CD4-positive, alpha-beta T cell treated with Interleukin-21 for 1 hour (primary cell): ENCODE results near the gene ZNF490.
"Not testable (repeated sequence)": the region's sequence is repeated elsewhere in the genome, so short reads cannot be mapped to it uniquely, and the experiment has no call there.

Experiments
- DNase-seq: peaks from one replicate; pipeline ENCODE4 v3.0.0-alpha.2; 2020

Gene ZNF490

DNA sequence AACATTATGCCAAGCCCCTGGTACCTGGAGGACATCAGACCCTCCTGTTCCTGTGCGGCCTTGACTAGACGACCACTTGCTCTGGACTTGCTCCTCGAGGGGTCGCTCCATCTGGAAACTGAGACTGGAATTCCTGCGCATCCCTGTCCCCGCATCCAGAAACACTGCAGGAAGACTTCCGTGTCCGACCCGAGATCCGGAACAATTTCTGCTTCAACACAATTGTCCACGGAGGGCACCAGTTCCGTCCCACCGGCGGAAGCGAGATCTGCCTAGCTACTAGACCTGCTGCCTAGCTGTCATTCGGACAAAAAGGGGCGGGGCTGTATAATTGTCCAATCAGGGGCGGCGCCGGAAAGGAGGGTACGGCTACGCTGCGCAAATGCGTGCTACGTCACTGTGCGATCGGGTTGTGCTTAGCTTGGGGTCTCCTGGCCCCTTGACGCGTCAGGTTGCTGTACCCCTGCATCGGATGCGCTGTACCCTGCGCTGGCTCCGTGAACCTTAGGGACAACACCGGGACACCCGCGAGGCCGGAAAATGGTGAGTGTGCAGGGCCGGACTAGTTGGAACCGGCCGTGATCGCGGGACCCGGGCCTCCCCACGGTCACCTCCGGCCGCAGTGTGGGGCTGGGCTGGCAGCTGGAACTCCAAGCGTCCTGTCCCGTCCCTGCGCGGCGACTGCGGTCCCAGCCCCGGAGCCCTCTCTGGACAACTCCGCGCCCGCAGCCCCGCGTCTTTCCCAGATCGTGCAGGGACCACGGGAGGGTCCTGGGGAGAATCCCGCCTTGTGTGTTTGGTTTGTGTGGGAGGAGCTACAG, at the start of gene ZNF490, which contains the start of gene ZNF791:
Gene ZNF490, minus strand, starts transcription at position 274 of the 821 bp plus-strand sequence. Its CDS starts 133 bp downstream, at position 141.
Gene ZNF791, plus strand, starts transcription at position 381 of the 821 bp plus-strand sequence. Its CDS starts 160 bp downstream, at position 541.
- DNase-seq: peak; percentile 98

GRCh38 chr19:12657966-12658365, 47.4 kb upstream of the ZNF490 start:
- no peak for DNase-seq

- DNase-seq: no peak
Observed at GRCh38 chr19:12656899-12657571, 46.4 kb upstream of the ZNF490 start.

DNA sequence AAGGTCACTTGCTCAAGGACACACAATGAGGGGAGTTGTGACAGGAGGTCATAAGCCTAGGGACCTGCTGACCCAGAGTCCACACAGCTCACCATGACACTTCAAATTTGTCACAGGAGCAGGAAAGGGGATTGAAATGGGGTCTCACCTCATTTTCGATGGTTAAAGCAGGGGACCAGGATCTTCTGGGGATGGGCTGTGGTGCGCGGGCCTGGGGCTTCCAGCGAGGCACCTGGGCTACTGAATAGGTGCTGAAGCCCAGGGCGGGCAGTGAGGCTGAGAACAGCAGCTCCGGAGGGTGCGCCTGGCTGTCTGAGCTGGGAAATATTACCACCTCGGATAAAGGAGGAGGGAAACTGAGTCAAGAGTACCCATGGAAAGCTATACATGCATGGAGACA, 44.9 kb upstream of the ZNF490 start:
- DNase-seq: no peak

DNA sequence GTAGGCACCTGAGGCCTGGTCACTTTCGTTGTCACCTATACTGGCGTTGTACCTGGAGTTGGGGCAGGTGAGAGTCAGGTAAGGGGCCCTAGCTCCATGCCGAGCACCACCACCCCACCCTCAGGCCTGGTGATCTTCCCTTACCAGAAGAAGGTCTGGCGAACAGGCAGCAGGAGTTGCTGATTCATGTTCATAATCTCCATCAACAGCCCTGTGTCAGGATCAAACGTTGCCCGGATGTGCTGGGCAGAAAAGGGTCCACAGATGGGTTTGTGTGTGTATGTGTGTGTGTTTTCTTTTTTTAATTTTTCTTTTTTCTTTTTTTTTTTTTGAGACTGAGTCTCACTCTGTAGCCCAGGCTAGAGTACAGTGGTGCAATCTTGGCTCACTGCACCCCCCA, 41.6 kb upstream of the ZNF490 start:
- DNase-seq: no peak

- DNase-seq: no peak
Observed at GRCh38 chr19:12649941-12650340, 39.3 kb upstream of the ZNF490 start.

- no peak for DNase-seq
Observed at GRCh38 chr19:12648088-12648487, 37.5 kb upstream of the ZNF490 start.

DNA sequence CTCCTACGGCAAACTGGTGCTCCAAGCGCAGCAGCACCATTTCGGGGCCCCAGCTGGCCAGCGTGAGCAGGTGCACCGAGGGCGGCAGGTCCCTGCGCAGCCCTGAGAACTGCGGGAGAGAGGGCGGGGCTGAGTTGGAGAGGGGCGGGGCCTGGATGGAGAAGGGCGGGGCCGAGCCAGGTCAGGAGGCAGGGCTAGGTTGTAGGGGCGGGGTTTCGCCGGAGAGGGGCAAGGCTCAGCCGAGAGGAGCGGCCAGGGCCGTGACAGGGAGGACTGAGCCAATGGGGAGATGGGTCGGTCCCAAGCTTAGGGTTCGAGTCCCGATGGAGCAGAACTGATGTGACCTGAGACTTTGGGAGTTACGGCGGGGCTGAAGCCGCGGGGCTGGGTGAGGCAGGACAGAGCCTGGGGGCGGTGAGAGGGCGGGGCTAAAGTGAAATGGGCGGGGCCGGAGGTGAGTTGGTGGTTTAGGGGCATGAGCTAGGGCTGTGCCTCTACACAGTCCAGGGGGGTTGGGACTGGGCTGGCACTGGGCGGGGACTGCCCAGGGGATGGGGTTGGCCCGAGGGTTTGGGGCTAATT, 37.0 kb upstream of the ZNF490 start:
- DNase-seq: peak; percentile 39

DNA sequence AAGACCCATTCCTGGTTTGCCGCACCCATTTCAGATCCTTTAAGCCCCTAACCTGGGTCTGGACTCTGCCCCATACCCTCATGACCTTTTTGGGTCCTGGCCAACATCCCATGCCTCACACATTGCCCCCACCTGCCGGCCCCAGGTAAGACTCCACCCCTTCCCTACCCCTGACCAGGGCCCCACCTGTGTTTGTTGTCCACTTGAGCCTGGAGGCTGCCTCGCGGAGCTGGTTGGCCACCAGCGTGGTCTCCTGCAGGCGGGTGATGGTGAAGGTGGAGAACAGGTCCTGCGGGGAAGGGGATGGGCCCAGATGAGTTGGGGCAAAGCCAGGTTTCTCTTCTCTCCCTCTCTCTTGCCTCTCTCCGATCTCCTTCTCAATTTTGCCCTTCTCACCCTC, 36.4 kb upstream of the ZNF490 start:
- DNase-seq: no peak

- no peak for DNase-seq
Observed at GRCh38 chr19:12646551-12646950, 35.9 kb upstream of the ZNF490 start.

- not testable (repeated sequence) for DNase-seq
Observed at GRCh38 chr19:12643716-12644115, 33.1 kb upstream of the ZNF490 start.

DNA sequence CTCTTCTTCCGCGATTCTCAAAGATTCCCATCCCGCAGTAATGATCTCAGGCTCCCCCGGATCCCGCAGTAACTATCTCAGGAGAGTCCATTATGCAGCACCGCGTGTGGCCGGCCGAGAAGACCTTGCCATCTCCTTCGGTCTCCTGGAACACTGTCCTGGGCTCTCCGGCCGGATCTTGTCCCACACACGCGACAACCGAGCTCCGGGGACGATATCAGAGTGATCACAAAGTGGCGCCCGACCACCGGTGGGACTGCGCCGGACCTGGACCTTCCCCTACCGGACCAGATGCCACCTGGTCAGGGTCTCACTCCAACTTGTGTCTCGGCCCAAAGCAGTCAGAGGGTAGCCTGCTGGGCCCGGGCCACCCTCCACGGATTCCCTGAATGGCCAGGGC, 31.9 kb upstream of the ZNF490 start:
- DNase-seq: no peak

DNA sequence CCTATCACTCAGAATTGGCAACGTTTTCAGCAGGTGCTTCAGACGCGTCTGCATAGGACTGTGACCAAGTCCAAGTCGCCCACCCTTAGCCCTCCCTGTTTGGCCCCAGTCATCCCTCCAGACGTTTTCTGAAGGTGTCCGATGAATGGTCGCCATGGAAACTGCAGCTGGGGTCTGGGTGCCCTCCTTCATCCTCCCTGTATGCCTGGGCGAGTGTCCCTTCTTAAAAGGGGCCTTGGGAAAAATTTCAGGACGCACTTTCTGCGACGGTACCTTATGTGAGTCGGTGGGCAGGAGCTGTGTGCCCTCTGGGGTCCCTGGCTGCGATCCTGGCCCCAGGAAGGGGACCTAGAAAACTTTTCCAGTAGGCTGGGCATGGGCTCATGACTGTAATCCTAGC, 30.8 kb upstream of the ZNF490 start:
- DNase-seq: no peak

GRCh38 chr19:12639901-12640613, 29.4 kb upstream of the ZNF490 start:
- peak; percentile 87 for DNase-seq

DNA sequence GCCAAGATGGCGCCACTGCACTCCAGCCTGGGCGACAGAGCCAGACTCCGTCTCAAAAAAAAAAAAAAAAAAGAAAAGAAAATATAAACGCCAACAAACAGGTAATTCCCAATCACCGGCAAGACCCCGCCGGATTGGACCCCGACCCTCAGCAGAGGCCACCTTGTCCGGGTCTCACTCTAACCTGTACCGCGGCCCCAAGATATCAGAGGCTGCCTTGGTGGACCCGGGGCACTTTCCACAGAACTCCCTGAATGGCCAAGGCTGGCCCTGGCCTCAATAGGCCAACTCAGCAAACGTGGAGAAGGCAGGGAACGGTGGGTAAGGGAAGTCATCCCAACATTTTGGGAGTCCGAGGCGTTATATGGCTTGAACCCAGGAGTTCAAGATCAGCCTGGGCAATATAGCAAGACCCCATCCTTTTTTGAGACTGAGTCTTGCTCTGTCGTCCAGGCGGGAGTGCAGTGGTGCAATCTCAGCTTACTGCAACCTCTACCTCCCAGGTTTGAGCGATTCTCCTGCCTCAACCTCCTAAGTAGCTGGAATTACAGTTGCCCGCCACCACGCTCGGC, 28.1 kb upstream of the ZNF490 start:
- DNase-seq: no peak

DNA sequence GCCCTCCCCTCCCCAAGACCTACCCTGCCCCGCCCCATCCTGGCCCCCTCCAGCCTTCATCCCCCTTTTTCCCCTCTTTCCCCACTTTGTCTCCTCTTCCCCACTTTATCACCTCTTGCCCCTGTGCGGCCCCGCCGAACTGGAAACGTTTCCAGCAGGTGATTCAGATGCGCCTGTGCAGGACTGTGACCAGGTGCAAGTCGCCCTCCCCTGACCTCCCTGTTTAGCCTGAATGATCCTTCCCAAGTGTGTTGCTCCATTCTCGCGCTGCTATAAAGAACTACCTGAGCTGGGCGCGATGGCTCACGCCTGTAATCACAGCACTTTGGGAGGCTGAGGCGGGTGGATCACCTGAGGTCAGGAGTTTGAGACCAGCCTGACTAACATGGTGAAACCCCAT, 26.0 kb upstream of the ZNF490 start:
- no peak for DNase-seq

- no peak for DNase-seq
Observed at GRCh38 chr19:12629215-12629614, 18.6 kb upstream of the ZNF490 start.

DNA sequence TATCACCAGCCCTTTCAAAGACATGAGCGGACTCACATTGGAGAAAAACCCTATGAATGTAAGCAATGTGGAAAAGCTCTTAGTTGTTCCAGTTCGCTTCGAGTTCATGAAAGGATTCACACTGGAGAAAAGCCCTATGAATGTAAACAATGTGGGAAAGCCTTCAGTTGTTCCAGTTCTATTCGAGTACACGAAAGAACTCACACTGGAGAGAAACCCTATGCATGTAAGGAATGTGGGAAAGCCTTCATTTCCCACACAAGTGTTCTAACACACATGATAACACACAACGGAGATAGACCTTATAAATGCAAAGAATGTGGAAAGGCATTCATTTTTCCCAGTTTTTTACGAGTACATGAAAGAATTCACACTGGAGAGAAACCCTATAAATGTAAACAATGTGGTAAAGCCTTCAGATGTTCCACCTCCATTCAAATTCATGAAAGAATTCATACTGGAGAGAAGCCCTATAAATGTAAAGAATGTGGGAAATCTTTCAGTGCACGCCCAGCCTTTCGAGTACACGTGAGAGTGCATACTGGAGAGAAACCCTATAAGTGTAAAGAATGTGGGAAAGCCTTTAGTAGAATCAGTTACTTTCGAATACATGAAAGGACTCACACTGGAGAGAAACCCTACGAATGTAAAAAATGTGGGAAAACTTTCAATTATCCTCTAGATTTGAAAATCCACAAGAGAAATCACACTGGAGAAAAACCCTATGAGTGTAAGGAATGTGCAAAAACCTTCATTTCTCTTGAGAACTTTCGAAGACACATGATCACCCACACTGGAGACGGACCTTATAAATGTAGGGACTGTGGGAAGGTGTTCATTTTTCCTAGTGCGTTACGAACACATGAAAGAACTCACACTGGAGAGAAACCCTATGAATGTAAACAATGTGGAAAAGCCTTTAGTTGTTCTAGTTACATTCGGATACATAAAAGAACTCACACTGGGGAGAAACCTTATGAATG, 17.7 kb upstream of the ZNF490 start:
- no peak for DNase-seq

DNA sequence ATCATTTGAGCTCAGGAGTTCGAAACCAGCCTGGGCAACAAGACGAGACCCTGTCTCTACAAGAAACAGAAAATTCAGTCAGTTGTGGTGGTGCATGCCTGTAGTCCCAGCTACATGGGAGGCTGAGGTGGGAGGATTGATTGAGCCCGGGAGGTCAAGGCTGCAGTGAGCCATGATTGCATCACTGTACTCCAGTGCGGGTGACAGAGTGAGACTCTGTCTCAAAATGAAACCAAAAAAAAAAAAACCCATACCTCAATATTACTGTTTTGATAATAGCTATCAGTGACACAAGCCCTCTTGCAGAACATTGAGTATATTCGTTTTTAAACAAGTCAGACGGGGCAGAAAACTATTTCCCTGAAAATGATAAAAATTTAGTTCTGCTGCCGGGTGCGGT, 16.3 kb upstream of the ZNF490 start:
- DNase-seq: no peak

DNA sequence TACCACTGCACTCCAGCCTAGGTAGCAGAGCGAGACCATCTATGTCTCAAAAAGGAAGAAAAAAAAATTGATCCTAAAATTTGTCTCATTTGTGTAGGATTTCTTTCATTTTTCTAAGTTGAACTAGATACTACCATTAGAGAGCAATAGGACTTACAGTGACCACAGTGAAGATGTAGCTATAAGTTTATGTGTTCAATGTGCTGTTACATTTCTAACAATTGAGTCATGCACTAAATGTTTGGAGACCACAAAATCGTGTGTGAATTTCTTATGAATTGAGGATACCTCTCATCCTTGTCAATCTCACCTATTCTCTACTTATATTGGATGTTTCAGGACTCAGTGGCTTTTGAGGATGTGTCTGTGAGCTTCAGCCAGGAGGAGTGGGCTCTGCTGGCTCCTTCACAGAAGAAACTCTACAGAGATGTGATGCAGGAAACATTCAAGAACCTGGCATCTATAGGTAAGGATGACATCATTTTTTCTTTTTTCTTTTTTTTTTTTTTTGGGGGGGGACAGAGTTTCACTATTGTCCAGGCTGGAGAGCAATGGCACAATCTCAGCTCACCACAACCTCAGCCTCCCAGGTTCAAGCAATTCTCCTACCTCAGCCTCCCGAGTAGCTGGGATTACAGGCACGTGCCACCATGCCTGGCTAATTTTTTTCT, 12.9 kb upstream of the ZNF490 start:
- no peak for DNase-seq
